GM21737 (cell line): ENCODE measurements around the gene CTNNA3.

ENCODE experiments used
- ATAC-seq: cut with Tn5 transposase; IDR thresholded peaks from one replicate; pipeline ENCODE4 v1.9.1; 2021; ENCODE audit warnings: mild to moderate bottlenecking, moderate library complexity; ENCODE audit not compliant: unreplicated experiment

CTNNA3 gene

DNA sequence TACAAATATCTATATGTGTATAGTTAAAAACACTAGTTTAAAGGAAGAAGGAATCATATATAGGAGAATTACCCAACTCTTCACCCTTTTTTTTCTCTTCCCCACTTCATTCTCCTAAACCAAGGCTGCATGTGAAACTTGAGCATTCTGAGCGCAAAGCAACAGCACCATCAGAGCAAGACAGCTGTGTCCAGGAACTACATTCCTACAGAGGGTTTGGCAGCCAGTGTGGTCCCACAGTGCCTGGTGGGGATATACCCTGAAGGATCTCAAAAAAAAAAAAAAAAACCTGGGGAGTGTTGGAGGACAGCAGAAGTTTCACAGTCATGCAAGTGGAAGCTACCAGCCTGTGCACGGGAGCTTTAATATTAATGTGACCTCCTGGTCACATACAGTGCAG lies 310.4 kb downstream of the CTNNA3 start:
- no peak for ATAC-seq

DNA sequence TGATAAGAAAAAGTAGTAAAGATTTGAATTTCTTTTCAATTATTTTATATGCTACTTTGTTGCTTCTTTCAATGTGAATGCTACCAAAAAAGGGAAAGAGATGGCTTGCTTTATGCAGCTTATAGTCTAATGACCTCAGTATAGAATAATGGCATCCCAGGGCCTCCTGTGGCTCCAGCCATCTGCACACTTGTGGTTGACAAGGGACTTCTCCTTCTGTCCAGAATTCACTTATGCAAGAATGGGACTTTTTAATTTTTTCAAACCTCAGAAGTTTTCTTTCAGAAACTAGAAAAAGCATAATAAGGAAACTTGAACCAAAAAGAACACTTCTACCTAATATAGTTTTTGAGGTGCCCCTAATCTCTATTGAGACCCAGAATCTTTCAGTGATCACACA lies 310.9 kb downstream of the CTNNA3 start:
- ATAC-seq = no peak

DNA sequence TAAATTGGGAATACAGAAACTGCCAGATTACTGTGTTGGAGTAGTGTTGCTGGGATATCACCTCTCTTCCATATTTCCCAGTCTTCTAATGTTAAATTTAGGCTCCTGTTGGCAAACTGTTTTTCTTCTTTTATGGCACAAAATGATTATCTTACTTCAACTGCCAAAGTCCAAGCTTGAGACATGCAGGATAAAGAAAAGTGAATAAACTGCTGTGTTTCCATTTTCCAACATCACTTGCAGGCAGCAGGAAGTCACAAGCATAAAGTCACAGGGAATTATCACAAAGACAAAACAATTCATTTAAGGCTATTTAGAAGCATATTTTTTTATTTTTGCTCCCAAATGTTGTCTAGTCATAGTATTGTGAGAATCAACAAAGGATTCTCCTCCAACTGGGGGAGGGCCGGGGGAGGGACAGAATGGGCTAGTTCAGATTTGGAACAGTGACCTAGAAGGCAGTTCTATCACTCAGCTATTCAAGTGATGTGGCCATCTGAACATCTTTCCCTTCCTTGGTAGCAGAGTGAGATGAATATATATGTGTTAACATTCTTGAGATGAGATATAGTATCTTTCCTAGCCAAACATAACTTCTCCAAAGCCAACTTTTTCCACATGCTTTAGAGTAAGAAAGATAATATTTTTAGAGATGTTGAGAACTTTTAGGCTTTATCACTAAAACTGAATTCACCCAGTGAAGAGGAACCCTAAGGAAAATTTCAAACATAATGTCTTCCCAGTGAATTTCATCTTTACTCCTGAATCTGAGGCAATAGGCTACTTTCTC lies 364.7 kb downstream of the CTNNA3 start:
- ATAC-seq = no peak

DNA sequence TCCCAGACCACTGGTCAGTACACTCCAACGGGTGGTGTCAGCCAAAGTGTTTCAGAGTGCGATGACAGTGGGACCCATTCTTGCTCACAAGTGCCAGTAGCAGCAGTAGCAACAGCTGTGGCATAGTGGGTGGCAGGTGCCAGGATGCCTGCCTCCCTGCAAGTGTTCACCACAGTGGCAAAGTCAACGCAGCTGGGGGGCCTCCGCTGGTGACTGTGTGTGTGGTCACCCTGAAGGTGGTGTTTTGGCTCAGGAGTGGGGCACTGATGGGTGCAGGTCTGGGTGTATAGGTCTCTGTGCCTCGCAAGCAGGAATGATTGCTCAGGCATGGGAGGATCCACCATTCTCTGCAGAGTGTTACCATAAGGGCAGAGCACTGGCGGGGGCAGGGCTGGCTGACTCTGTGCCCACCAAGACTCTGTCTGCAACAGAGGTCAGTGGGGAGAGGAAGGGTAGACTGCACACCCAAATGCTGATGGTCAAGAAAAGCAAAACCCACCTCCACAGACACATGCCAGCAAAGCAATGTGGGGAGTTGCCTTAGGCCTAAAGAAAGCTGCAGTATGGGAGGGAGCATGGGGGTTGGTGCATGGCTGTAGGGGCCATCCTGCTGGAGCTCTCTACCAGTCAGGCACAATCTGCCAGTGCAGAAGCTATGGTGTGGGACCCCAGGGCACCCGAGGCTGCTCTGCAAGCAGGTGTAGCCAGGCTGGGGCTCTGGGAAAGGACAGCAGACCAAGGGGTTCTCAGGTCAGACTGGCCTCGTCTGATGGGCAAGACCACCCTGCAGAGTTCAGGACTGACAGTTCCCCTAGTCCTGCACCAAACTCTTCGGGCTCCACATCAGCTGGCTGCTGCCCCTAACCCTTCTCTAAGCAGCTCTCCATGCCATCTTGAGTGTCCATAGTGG lies 368.1 kb downstream of the CTNNA3 start:
- ATAC-seq = no peak

DNA sequence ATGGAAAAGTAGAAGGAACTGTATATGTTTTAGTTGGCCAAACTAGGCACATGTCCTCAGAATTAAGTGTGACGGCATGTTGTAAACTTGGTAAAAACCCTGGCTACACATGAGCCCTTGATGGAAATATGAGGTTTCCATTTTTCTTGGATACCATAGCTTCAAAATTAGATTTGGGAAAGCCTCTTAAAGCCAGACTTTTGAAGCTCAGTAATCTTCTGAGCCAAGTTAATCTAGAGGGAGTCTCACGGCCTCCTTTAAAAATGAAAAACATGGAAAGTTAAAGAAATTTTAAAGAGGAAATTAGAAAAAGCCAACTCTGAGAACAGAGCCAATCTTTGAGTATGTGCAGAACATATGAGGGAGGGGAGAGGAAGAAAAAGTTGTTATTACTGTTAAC lies 376.0 kb downstream of the CTNNA3 start:
- no peak for ATAC-seq

DNA sequence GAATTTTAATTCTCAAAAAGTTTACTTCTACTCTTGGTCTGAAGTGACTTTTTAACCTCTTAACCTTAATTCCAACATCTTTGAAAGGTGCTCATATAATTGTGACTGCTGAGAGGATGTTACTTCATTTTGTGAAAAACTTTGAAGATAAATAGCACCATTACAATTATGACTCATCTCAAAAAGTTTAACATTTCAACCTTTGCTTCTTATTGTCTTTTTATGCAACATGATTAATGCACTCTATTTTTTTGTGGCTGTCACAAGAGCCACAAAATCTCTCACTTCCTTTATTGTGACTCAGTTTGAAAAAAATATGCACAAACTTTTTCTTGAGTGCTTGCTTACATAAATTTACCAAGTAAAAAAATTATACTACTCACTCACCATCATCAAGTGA lies 387.1 kb downstream of the CTNNA3 start:
- ATAC-seq = no peak

DNA sequence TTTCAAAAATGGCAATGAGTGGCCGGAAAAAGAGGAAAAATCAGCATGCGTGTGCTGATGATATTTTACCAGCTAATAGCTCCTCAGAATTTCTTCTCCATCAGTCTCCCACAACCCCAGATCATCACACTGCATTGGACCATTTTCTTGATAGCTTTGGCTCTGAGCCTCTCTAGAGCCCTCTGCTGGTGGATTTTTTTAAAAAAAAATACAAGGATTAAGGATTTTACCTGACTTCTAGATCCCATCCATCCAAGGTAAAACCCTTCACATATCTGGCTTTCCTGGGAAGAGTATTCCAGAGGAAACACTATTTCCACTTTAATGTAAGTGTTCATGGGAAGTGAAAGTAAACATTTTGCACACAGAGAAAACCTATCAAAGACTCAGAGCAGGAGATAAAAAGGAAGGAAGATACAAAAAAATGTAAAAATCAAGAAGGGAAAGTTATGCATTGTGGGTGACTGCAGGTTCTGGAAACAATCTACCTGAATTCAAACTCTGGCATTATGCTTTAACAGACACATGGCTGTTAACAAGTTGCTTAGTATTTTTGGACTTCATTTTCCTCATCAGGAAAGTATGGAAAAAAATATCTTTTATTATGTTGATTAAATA lies 389.3 kb downstream of the CTNNA3 start:
- ATAC-seq = no peak

DNA sequence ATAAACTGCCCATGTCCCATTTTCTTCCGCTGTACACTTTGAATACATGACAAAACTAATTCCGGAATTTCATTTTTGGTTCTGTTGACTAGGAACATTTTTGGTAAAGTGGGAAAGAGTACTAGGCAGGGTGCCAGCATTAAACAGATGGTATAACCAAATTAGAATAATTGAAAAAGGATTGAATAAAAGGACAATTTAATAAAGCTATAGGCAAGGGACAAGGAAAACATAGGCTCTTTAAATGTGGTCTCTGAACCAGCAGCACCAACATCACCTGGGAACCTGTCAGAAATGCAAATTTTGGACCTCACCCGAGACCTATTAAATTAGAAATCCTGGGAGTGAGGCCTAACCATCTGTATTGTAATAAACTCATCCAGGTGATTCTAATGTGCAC lies 393.3 kb downstream of the CTNNA3 start:
- no peak for ATAC-seq

DNA sequence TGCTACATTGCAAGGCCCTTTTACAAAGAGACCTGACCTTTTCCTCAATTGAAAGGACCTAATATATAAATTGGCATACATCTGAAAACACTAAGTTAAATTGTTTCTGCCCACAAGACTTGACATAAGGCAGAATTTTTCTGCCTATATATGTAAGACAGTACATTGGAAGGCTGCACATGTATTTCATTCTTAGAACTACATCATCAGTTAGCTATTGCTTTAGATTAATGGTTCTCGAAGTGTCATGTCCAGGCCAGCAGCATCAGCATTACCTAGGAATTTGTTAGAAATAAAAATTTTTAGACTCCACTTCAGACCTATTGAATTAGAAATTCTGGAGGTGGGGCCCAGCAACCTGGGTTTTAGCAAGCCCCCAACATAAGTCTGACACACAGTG lies 396.2 kb downstream of the CTNNA3 start:
- no peak for ATAC-seq

DNA sequence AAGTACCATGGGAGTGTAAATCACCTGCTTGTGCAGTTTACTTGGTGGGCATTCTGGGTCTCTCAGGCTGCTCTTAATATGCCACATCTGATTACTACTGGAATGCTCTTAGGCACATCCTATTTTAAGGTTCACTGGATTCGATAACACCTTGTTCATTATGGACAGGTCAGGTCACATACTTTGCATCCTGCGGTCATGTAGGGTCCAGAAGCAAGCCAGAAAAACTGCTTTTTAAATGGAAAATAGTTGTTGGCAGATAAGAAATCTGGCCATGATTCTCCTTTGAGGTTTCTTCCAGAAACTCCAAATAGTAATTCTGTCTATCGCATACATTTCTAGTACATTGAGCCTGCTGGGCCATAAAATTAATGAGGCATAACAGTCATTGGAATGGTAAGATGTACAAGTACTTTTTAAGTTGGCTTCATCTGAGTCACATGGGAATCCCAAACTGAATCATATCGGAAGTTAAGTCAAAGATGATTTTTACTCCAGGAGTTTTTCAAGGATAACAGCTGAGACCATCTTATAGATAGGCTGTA lies 398.3 kb downstream of the CTNNA3 start:
- ATAC-seq = no peak

DNA sequence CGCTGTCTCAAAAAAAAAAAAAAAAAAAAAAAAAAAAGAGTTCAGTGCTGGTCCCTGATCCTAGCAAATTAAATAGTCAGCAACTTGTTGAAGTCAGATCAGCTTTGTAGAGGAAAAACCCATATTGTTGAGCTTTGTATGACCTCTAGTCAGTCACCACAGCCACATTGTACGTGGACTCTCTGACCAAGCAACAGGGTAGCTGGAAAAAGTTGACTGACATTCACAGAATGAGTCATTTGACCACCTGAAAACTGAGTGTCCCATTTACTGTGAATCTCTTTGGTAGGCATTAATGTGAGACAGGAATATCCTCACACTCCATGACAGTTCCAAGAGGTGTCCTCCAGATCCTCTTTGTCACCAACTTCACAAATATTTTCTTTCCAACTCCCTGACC lies 399.1 kb downstream of the CTNNA3 start:
- ATAC-seq = no peak

DNA sequence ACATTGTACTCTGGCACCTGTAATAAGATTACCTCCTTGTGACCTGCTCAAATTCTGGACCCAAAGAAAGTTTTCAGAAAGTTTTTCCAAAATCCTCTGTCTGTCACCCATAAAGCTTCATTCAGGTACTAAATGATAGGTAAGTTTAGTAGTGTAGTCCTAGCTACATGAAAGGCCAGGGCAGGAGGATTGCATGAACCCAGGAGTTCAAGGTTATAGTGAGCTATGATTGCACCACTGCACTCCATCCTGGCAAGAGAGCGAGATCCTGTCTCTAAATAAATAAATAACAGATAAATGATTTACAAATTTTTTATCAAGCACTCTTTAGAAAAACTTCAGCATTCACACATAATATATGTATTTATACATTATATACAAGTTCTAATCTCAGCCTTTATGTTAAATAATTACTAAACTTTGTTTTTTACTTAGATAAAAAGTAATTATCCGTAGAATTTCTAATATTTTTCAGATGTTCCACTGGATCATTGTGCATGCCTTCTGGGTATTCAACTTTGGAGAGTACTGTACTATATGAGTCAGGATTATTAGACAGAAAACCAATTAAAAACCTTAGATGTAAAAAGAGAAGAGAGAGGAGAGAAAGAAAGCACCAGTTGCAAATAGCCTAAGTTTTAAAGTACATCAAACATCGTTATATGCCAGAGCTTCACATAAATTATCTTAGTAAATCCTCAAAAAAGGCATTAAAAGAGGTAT lies 407.1 kb downstream of the CTNNA3 start:
- no peak for ATAC-seq

DNA sequence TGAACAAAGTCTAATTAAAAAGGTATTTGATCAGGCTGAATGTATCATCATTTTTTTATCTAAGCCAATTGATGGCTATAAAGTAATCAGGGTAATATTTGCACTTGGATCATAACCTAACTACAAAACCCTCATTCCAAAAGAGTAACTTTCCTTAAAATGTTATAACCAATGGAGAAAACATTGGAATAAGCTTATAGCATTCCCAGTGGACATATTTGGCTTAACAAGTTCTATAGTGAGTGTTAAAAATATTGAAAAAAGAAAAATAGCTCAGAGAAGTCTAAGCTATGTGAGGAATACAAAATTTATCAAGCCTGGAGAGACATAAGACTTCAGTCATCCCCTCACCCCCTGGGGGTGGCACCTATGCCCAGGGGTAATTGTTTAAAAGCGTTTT lies 411.4 kb downstream of the CTNNA3 start:
- no peak for ATAC-seq

DNA sequence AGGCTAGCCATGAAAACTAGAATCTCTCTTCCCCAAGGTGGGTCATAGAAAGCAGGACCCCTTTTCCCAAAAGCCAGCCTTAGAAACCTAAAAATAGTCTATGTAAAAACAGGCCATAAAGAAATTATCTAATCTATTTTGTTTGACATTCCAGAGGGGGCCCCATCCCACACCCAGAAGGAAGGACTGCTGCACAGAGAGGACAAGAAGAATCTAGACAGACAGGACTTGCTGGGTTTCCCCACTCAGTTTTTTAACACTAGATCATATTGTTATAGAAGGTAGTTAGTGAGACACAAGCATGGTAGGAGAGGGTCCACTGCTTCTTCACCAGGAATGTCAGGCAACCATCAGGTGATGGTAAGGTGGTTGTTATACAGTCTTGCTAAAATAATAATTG lies 413.1 kb downstream of the CTNNA3 start:
- ATAC-seq = no peak

DNA sequence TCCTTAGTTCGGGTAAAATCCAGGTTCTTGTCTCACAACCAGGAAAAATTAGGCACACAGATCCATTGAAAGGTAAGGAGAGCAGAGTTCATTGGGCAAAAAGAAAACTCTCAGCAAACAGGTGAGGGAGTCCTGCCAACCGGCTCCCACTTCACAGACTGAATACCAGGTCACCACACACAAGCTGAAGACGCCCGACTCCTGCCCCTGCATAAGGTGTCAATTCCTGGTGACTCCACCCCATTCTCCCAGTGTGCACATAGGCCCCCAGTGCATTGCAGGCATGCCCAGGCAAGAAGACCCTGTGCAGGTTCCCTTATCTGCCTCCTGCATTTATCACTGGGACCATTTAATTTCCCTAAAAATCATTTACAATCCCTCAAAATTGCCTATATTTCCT lies 415.6 kb downstream of the CTNNA3 start:
- ATAC-seq = no peak

DNA sequence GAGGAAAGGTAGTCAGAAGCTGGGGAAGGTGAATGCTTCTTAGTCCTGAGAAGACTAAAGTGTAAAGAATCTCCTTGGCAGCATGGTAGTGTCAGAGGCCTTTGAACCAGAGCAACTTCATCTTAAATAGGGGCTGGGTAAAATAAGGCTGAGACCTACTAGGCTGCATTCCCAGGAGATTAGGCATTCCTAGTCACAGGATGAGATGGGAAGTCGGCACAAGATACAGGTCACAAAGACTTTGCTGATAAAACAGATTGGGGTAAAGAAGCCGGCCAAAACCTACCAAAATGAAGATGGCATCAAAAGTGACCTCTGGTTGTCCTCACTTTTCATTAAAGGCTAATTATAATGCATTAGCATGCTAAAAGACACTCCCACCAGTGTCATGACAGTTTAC lies 418.6 kb downstream of the CTNNA3 start:
- no peak for ATAC-seq

DNA sequence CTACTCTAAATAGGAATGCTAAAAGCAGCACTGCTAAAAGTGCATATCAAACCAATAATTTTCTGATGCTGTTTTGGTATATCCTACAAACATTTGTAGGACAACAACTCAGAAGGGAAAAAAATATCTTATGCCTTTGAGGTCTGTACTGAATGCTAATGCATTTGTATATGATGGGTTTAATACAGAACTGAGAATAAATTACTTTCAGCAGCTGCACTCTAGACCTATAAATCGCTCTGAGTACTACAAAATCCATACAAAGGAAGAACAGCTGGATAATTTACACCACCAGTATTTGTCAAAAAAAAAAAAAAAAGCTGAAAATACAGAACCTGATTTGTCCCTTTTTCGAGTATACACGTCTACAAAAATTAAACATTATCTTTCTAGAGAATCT lies 426.2 kb downstream of the CTNNA3 start:
- ATAC-seq = no peak

DNA sequence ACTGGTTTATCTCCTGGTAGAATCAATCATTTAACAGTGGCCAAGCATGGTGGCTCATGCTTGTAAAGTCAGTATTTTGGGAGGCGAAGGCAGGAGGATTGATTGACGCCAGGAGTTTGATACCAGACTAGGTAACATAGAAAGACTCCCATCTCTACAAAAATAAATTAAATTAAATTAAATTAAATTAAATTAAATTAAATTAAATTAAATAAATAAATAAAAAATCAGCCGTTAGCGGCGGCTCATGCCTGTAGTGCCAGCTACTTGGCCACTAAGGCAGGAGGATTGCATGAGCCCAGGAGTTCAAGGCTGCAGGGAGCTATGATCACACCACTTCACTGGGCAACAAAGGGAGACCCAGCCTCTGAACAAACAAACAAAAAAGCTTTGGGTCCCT lies 427.8 kb downstream of the CTNNA3 start:
- ATAC-seq = no peak

DNA sequence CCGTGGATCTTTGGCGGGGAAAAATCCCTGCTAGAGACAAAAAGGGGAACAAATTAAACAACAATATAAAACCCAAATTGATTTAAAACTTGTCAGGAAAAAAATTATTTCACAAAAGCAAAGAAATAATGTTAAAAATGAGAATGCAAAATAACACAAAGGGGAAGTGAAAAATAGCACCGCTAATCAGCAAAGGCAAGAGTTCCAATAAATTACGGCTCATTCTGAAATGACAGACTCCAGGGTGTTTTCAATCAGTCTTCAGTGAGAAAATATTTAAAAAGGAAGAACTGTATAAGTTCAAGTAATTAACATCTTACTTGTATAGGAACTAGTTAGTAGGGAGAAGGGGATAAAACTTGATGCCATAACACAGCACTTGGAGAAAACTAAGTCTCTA lies 433.3 kb downstream of the CTNNA3 start:
- ATAC-seq = no peak

DNA sequence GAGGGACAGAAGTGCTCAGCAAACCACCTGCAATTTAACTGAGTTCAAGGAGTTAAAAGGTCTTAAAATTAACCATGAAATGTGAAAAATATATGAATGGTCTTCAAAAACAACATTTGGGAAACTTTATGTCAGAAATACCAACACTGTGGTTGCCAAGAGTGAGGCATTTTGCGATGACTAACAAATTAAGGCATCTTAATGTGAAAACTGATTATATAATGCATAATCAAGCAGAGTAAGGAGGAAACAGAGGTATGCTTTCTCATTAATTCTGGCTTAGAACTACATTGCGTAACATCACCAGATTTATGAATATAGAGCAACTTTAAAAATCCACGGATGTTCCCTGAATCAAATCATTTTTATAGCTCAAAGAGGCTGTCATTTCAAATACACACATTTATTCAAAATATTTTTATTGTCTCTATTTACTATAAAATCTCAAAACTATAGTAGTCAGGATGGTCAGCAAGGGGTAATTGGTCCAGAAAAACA lies 434.6 kb downstream of the CTNNA3 start:
- no peak for ATAC-seq
